Keratinocyte (primary cell): ENCODE measurements around the gene FGB. TPM values are rescaled to one million over a fixed set of nuclear protein-coding genes. Genes with fewer than 3 reads are reported as not detected.

Experiments
- DNase-seq: peaks from one replicate; pipeline ENCODE4 v3.0.0-alpha.2; 2011; ENCODE audit warnings: low read depth, missing footprints, low spot score
- FAIRE-seq: peaks from 2 replicates; lab custom pipeline; 2011; peaks lifted over from hg19 to GRCh38; lab: Jason Lieb, UNC
- H2AFZ ChIP-seq: 2 replicates; pipeline ENCODE4 v1.6.0; 2012; ENCODE audit warnings: low read length, control low read depth, inconsistent platforms; ENCODE audit not compliant: control insufficient read depth
- H3K27ac ChIP-seq: 2 replicates; pipeline ENCODE4 v1.5.1; 2011; ENCODE audit warnings: low read length; ENCODE audit not compliant: control insufficient read depth, insufficient read depth
- H3K27me3 ChIP-seq: 3 replicates; pipeline ENCODE4 v1.6.0; 2011; ENCODE audit warnings: low read length; ENCODE audit not compliant: control insufficient read depth, insufficient read depth; ENCODE audit errors: extremely low read depth
- H3K36me3 ChIP-seq, 2 experiments: 2 replicates in 1 of 2; 3 replicates in 1 of 2; pipeline ENCODE4 v1.5.1; 2011; ENCODE audit warnings: low read length in 2 of 2, mild to moderate bottlenecking in 1 of 2; ENCODE audit not compliant: control insufficient read depth in 2 of 2, insufficient read depth in 2 of 2; ENCODE audit errors: extremely low read depth in 1 of 2
- H3K4me1 ChIP-seq: 3 replicates; pipeline ENCODE4 v1.5.1; 2011; ENCODE audit warnings: low read length; ENCODE audit not compliant: control insufficient read depth, insufficient read depth; ENCODE audit errors: extremely low read depth
- H3K4me2 ChIP-seq: 3 replicates; pipeline ENCODE4 v1.6.0; 2011; ENCODE audit warnings: low read depth, low read length; ENCODE audit not compliant: control insufficient read depth, insufficient read depth; ENCODE audit errors: extremely low read depth
- H3K4me3 ChIP-seq, 3 experiments: fragments of 200-600 bp in 1 of 3; sonication (generic) in 1 of 3; 2 replicates in 2 of 3; 3 replicates in 1 of 3; pipeline ENCODE4 v1.5.1; 2011 to 2016; ENCODE audit warnings: low read length in 3 of 3, mild to moderate bottlenecking in 3 of 3, control low read depth in 2 of 3, inconsistent platforms in 1 of 3, low read depth in 1 of 3, mixed read lengths in 1 of 3, mixed run types in 1 of 3, moderate library complexity in 1 of 3; ENCODE audit not compliant: control insufficient read depth in 2 of 3, insufficient read depth in 2 of 3; ENCODE audit errors: extremely low read depth in 1 of 3
- H3K79me2 ChIP-seq: 2 replicates; pipeline ENCODE4 v1.6.0; 2012; ENCODE audit warnings: low read length; ENCODE audit not compliant: control insufficient read depth, insufficient read depth
- H3K9ac ChIP-seq: 3 replicates; pipeline ENCODE4 v1.6.0; 2011; ENCODE audit warnings: low read length; ENCODE audit not compliant: control insufficient read depth, insufficient read depth; ENCODE audit errors: extremely low read depth
- H3K9me1 ChIP-seq: 3 replicates; pipeline ENCODE4 v1.6.0; 2011; ENCODE audit warnings: low read length; ENCODE audit not compliant: control insufficient read depth, insufficient read depth; ENCODE audit errors: extremely low read depth
- H3K9me3 ChIP-seq: 2 replicates; pipeline ENCODE4 v1.5.1; 2012; ENCODE audit warnings: low read depth, low read length; ENCODE audit not compliant: control insufficient read depth
- H4K20me1 ChIP-seq: 3 replicates; pipeline ENCODE4 v1.6.0; 2011; ENCODE audit warnings: low read length; ENCODE audit not compliant: control insufficient read depth, insufficient read depth; ENCODE audit errors: extremely low read depth
- CTCF ChIP-seq, 3 experiments: IDR thresholded peaks in 1 of 3; conservative IDR thresholded peaks in 1 of 3; optimal IDR thresholded peaks in 1 of 3; 2 replicates in 2 of 3; 3 replicates in 1 of 3; pipeline versions ENCODE3 to v1.5.1; 2011; ENCODE audit warnings: low read length in 3 of 3, mild to moderate bottlenecking in 3 of 3, moderate library complexity in 2 of 3, control low read depth in 1 of 3, inconsistent platforms in 1 of 3; ENCODE audit not compliant: insufficient read depth in 2 of 3; ENCODE audit errors: extremely low read depth in 1 of 3
- EZH2 ChIP-seq: IDR thresholded peaks from one replicate; pipeline ENCODE4 v1.6.1; 2012; ENCODE audit warnings: inconsistent platforms, mild to moderate bottlenecking, low read length, moderate library complexity
- dilution Hi-C: fragments of 300-500 bp; cut with MboI; formaldehyde crosslinking; loops from one replicate; pipeline ENCODE4 v1.7.0; 2020; ENCODE audit warnings: low sequenced_read_pairs; ENCODE audit not compliant: extremely low pct_ligation_motif_present
- polyA plus RNA-seq, 5 experiments: library from polyadenylated mRNA; depleted of rRNA in 3 of 5; stranded (reverse) in 3 of 5; stranded (forward) in 1 of 5; unstranded in 1 of 5; fragments of >200 nt; gene quantifications; 1 replicate in 1 of 5; 2 replicates in 3 of 5; 3 replicates in 1 of 5; pipeline versions ENCODE4 v1.2.1 to v1.2.3, GENCODE V29; 2011 to 2012; ENCODE audit warnings: missing spikeins in 2 of 5, low read depth in 1 of 5, low replicate concordance in 1 of 5

Gene FGB
- polyA plus RNA-seq, 1 donor (not counting 4 experiments of a cell fraction or from before 2014, with no cell fraction given): not detected

GRCh38 chr4:154590329-154591006 lies 27.7 kb downstream of the FGB start, which contains the start of gene FGA:
Gene FGA, minus strand, starts transcription at chr4:154590742. Its CDS starts 55 bp downstream, at chr4:154590687.
- no peaks in the 10 kb centered on the region for H3K79me2 ChIP-seq
- H3K9ac ChIP-seq: no peak within 1 kb of the TSS
- H3K27me3 ChIP-seq: peaks cover 3% of the 10 kb centered on the region
- DNase-seq (no peak), FAIRE-seq (no peak)
- no peaks in the 10 kb centered on the region for H4K20me1 ChIP-seq
- H3K4me1 ChIP-seq: no peaks in the 10 kb centered on the region
- no peak within 1 kb of the TSS for H3K27ac ChIP-seq
- no peaks in the 10 kb centered on the region for H3K9me3 ChIP-seq
- no peak within 1 kb of the TSS for H3K4me3 ChIP-seq
- H3K9me1 ChIP-seq: no peaks in the 10 kb centered on the region
- H3K36me3 ChIP-seq: no peaks in the 10 kb centered on the region
- H3K4me2 ChIP-seq: no peak within 1 kb of the TSS
- no peak within 1 kb of the TSS for H2AFZ ChIP-seq
- dilution Hi-C loops: no loop called here
- TF ChIP-seq EZH2 (no peak), CTCF (optimal IDR thresholded peaks at IDR 0.05 in 1 of 3, IDR thresholded peaks at IDR 0.05 in 1 of 3, conservative IDR thresholded peaks at IDR 0.05 in 1 of 3; ENCODE audit: extremely low read depth in 1 of 3, insufficient read depth in 2 of 3, low read length in 3 of 3) (no peak)

DNA sequence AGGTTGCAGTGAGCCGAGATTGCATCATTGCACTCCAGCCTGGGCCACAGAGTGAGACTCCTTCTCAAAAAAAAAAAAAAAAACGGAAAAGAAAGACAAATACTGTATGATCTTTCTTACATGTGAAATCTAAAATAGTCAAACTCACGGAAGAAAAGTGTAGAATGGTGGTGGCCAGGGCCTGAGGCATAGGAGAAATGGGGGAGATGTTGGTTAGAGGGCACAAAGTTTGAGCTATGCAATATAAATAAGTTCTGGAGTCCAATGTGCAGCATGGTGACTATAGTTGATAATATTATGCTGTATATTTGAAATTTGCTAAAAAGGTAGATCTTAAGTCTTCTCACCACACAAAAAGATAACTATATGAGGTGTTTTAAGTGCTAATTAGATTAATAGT lies 29.1 kb downstream of the FGB start:
- H3K4me3 ChIP-seq: no peak overlapping the region
- DNase-seq (no peak), FAIRE-seq (no peak)
- H3K79me2 ChIP-seq: no peaks in the 10 kb centered on the region
- H3K36me3 ChIP-seq: no peaks in the 10 kb centered on the region
- no peaks in the 10 kb centered on the region for H3K9me1 ChIP-seq
- H3K9me3 ChIP-seq: no peaks in the 10 kb centered on the region
- no peak overlapping the region for H3K27ac ChIP-seq
- peaks cover 3% of the 10 kb centered on the region for H3K27me3 ChIP-seq
- H2AFZ ChIP-seq: no peak overlapping the region
- H3K4me2 ChIP-seq: no peak overlapping the region
- TF ChIP-seq CTCF (optimal IDR thresholded peaks at IDR 0.05 in 1 of 3, IDR thresholded peaks at IDR 0.05 in 1 of 3, conservative IDR thresholded peaks at IDR 0.05 in 1 of 3; ENCODE audit: extremely low read depth in 1 of 3, insufficient read depth in 2 of 3, low read length in 3 of 3): no peak
- H3K9ac ChIP-seq: no peak overlapping the region
- dilution Hi-C loops: no loop called here
- no peaks in the 10 kb centered on the region for H4K20me1 ChIP-seq
- no peaks in the 10 kb centered on the region for H3K4me1 ChIP-seq
